ENCODE results near the gene NSG2.
"Not testable (repeated sequence)": the region's sequence is repeated elsewhere in the genome, so short reads cannot be mapped to it uniquely, and the experiment has no call there.

NSG2 gene

GRCh38 chr5:174094857-174095606, 49.5 kb downstream of the NSG2 start:
- ChIA-PET CTCF (no interaction called here), POLR2A (no interaction called here)
- DNase-seq (ENCODE audit: extremely low spot score) = no peak
- TF ChIP-seq ARNT (IDR thresholded peaks at IDR 0.05) (no peak), CTBP1 (IDR thresholded peaks at IDR 0.05; ENCODE audit: borderline replicate concordance) (no peak), FOXM1 (IDR thresholded peaks at IDR 0.05; ENCODE audit: borderline replicate concordance) (no peak), L3MBTL2 (conservative IDR thresholded peaks at IDR 0.05) (no peak), FOXK2 (IDR thresholded peaks at IDR 0.05) (no peak), ZNF384 (IDR thresholded peaks at IDR 0.05) (no peak), SUZ12 (IDR thresholded peaks at IDR 0.05) (no peak), FOXA1 (IDR thresholded peaks at IDR 0.05) (no peak), NFRKB (IDR thresholded peaks at IDR 0.05) (no peak), LEF1 (IDR thresholded peaks at IDR 0.05; ENCODE audit: borderline replicate concordance) (no peak), BHLHE40 (IDR thresholded peaks at IDR 0.05; ENCODE audit: borderline replicate concordance) (no peak), HDGF (IDR thresholded peaks at IDR 0.05; ENCODE audit: borderline replicate concordance) (no peak), SP1 (IDR thresholded peaks at IDR 0.05) (no peak), ELF4 (IDR thresholded peaks at IDR 0.05) (no peak), TARDBP (IDR thresholded peaks at IDR 0.05) (no peak)
- TF ChIP-seq, protein P1, sequence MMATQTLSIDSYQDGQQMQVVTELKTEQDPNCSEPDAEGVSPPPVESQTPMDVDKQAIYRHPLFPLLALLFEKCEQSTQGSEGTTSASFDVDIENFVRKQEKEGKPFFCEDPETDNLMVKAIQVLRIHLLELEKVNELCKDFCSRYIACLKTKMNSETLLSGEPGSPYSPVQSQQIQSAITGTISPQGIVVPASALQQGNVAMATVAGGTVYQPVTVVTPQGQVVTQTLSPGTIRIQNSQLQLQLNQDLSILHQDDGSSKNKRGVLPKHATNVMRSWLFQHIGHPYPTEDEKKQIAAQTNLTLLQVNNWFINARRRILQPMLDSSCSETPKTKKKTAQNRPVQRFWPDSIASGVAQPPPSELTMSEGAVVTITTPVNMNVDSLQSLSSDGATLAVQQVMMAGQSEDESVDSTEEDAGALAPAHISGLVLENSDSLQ (IDR thresholded peaks at IDR 0.05) = no peak

GRCh38 chr5:174096619-174097018, 51.1 kb downstream of the NSG2 start:
- POLR2A ChIA-PET = no interaction called here
- DNase-seq (ENCODE audit: extremely low spot score) = no peak
- no peak for TF ChIP-seq L3MBTL2 (conservative IDR thresholded peaks at IDR 0.05)
- TF ChIP-seq, protein P1 (IDR thresholded peaks at IDR 0.05) = no peak
- TF ChIP-seq ARNT (IDR thresholded peaks at IDR 0.05) = no peak
- no peak for TF ChIP-seq TARDBP (IDR thresholded peaks at IDR 0.05)
- TF ChIP-seq LEF1 (IDR thresholded peaks at IDR 0.05; ENCODE audit: borderline replicate concordance) = no peak
- TF ChIP-seq BHLHE40 (IDR thresholded peaks at IDR 0.05; ENCODE audit: borderline replicate concordance) = no peak
- no peak for TF ChIP-seq SP1 (IDR thresholded peaks at IDR 0.05)
- no peak for TF ChIP-seq FOXM1 (IDR thresholded peaks at IDR 0.05; ENCODE audit: borderline replicate concordance)
- TF ChIP-seq FOXK2 (IDR thresholded peaks at IDR 0.05) = no peak
- no peak for TF ChIP-seq FOXA1 (IDR thresholded peaks at IDR 0.05)
- no peak for TF ChIP-seq SUZ12 (IDR thresholded peaks at IDR 0.05)
- no peak for TF ChIP-seq ELF4 (IDR thresholded peaks at IDR 0.05)
- TF ChIP-seq NFRKB (IDR thresholded peaks at IDR 0.05) = no peak
- TF ChIP-seq HDGF (IDR thresholded peaks at IDR 0.05; ENCODE audit: borderline replicate concordance) = no peak
- TF ChIP-seq CTBP1 (IDR thresholded peaks at IDR 0.05; ENCODE audit: borderline replicate concordance) = no peak
- no peak for TF ChIP-seq ZNF384 (IDR thresholded peaks at IDR 0.05)
- CTCF ChIA-PET = no interaction called here

DNA sequence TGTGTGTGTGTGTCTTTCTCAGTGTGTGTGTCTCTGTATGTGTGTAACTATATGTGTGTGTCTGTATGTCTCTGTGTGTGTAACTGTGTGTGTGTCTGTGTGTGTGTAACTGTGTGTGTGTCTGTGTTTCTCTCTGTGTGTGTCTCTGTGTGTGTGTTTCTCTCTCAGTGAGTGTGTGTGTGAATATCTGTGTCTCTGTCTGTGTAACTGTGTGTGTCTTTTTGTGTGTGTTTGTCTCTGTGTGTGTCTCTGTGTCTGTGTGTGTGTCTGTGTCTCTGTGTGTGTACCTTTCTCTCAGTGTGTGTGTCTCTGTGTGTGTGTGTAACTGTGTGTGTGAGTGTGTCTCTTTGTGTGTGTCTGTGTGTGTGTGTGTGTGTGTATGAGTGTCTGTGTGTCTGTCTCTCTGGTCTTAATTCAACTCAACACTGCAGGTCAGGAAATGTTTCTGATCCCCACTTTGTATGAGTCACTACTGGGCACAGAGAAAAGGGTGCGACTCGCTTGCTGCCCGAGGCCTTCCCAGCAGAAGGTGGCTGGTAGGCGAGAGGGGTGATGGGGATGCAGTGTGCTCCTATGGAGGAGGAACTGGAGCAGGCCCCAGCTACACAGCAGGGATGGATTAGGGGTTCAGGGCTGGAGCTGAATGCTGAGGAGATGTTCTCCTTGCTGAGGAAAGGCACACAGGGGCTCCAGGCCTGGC, 52.1 kb downstream of the NSG2 start:
- no peak for DNase-seq (ENCODE audit: extremely low spot score)
- POLR2A ChIA-PET = no interaction called here
- TF ChIP-seq NFRKB (IDR thresholded peaks at IDR 0.05) (no peak), ARNT (IDR thresholded peaks at IDR 0.05) (no peak), BHLHE40 (IDR thresholded peaks at IDR 0.05; ENCODE audit: borderline replicate concordance) (no peak), ZNF384 (IDR thresholded peaks at IDR 0.05) (no peak), FOXM1 (IDR thresholded peaks at IDR 0.05; ENCODE audit: borderline replicate concordance) (no peak)
- CTCF ChIA-PET = no interaction called here

- TF ChIP-seq CTBP1 (IDR thresholded peaks at IDR 0.05; ENCODE audit: borderline replicate concordance) = no peak
- TF ChIP-seq SUZ12 (IDR thresholded peaks at IDR 0.05) = no peak
- TF ChIP-seq LEF1 (IDR thresholded peaks at IDR 0.05; ENCODE audit: borderline replicate concordance) = no peak
- no peak for TF ChIP-seq TARDBP (IDR thresholded peaks at IDR 0.05)
- TF ChIP-seq ZNF384 (IDR thresholded peaks at IDR 0.05) = no peak
- no peak for TF ChIP-seq ELF4 (IDR thresholded peaks at IDR 0.05)
- TF ChIP-seq NFRKB (IDR thresholded peaks at IDR 0.05) = no peak
- CTCF ChIA-PET = no interaction called here
- no peak for DNase-seq (ENCODE audit: extremely low spot score)
- POLR2A ChIA-PET = no interaction called here
Observed at GRCh38 chr5:174098694-174099093, 53.2 kb downstream of the NSG2 start.

- TF ChIP-seq, protein P1 (IDR thresholded peaks at IDR 0.05) = no peak
- TF ChIP-seq FOXM1 (IDR thresholded peaks at IDR 0.05; ENCODE audit: borderline replicate concordance) (no peak), BHLHE40 (IDR thresholded peaks at IDR 0.05; ENCODE audit: borderline replicate concordance) (no peak), L3MBTL2 (conservative IDR thresholded peaks at IDR 0.05) (no peak), HDGF (IDR thresholded peaks at IDR 0.05; ENCODE audit: borderline replicate concordance) (no peak), ELF4 (IDR thresholded peaks at IDR 0.05) (no peak), SP1 (IDR thresholded peaks at IDR 0.05) (no peak), NFRKB (IDR thresholded peaks at IDR 0.05) (no peak), FOXA1 (IDR thresholded peaks at IDR 0.05) (no peak)
- POLR2A ChIA-PET = no interaction called here
- DNase-seq (ENCODE audit: extremely low spot score) = no peak
- CTCF ChIA-PET = interaction anchor here (0.9 kb wide), 1 partner anchor 217 kb away, joined by 4 read pairs; no protein-coding TSS in a partner anchor
Observed at GRCh38 chr5:174100490-174100889, 55.0 kb downstream of the NSG2 start.

- POLR2A ChIA-PET = no interaction called here
- CTCF ChIA-PET = no interaction called here
- DNase-seq (ENCODE audit: extremely low spot score) = no peak
- TF ChIP-seq NFRKB (IDR thresholded peaks at IDR 0.05) = no peak
- TF ChIP-seq FOXA1 (IDR thresholded peaks at IDR 0.05) = no peak
- no peak for TF ChIP-seq L3MBTL2 (conservative IDR thresholded peaks at IDR 0.05)
- TF ChIP-seq BHLHE40 (IDR thresholded peaks at IDR 0.05; ENCODE audit: borderline replicate concordance) = no peak
- TF ChIP-seq LEF1 (IDR thresholded peaks at IDR 0.05; ENCODE audit: borderline replicate concordance) = no peak
- no peak for TF ChIP-seq FOXM1 (IDR thresholded peaks at IDR 0.05; ENCODE audit: borderline replicate concordance)
- no peak for TF ChIP-seq CTBP1 (IDR thresholded peaks at IDR 0.05; ENCODE audit: borderline replicate concordance)
- TF ChIP-seq ARNT (IDR thresholded peaks at IDR 0.05) = no peak
- TF ChIP-seq ELF4 (IDR thresholded peaks at IDR 0.05) = no peak
- TF ChIP-seq ZNF384 (IDR thresholded peaks at IDR 0.05) = no peak
Observed at GRCh38 chr5:174101195-174101730, 55.8 kb downstream of the NSG2 start.

DNA sequence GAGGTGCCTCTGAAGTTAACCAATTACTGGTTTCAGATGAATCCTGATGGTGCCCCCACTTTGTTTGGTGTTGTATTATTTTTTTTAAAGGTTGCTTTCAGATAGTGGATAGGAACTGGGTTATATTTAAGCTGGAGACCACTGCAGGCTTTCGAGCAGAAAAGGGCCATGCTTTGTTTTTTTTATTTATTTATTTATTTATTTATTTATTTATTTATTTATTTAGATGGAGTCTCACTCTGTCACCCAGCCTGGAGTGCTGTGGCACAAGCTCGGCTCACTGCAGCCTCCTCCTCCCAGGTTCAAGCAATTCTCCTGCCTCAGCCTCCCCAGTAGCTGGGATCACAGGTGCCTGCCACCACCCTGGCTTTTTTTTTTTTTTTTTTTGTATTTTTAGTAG, 57.1 kb downstream of the NSG2 start:
- CTCF ChIA-PET = interaction anchor here (0.7 kb wide), 1 partner anchor 214 kb away, joined by 4 read pairs; no protein-coding TSS in a partner anchor
- DNase-seq (ENCODE audit: extremely low spot score); POLR2A ChIA-PET: not testable (repeated sequence)

Measured in HEK293T (cell line).